GM13977 (cell line): Measurements from ENCODE around the gene KRT28.
"Not testable (repeated sequence)": the region's sequence is repeated elsewhere in the genome, so short reads cannot be mapped to it uniquely, and the experiment has no call there.

Experiments used
- DNase-seq: peaks from one replicate; pipeline ENCODE4 v3.0.0; 2012; ENCODE audit warnings: low spot score
- in situ Hi-C: fragments of 300-500 bp; cut with MboI; formaldehyde crosslinking; loops from one replicate; pipeline ENCODE4 v1.12.0; 2022; ENCODE audit warnings: low sequenced_read_pairs, low pct_unique_long_range_greater_than_20kb, mixed read lengths, inconsistent platforms; ENCODE audit not compliant: unreplicated experiment
- TF ChIP-seq, protein P1 (sequence below): IDR thresholded peaks from 2 replicates; pipeline ENCODE4 v1.5.1; 2012; ENCODE audit warnings: mild to moderate bottlenecking, control low read depth; ENCODE audit not compliant: insufficient read depth; ENCODE audit errors: extremely low read depth, missing control alignments

The KRT28 gene

DNA sequence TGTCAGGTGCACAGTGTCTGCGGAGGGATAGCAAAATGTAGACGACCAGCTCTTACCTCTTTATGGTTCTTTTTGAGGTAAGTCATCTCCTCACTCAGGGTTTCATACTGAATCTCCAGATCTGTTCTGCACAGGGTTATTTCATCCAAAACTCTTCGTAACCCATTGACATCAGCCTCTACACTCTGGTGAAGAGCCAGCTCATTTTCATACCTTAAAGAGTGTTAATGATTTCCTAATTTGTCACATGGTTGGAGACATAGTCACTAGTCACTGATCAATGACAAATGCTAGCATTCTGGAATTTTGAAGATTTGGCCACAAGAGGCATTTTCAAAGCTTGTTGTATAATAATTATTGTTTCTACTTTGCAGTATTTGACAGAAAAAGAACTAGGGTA, 46.0 kb downstream of the KRT28 start:
- TF ChIP-seq, protein P1, sequence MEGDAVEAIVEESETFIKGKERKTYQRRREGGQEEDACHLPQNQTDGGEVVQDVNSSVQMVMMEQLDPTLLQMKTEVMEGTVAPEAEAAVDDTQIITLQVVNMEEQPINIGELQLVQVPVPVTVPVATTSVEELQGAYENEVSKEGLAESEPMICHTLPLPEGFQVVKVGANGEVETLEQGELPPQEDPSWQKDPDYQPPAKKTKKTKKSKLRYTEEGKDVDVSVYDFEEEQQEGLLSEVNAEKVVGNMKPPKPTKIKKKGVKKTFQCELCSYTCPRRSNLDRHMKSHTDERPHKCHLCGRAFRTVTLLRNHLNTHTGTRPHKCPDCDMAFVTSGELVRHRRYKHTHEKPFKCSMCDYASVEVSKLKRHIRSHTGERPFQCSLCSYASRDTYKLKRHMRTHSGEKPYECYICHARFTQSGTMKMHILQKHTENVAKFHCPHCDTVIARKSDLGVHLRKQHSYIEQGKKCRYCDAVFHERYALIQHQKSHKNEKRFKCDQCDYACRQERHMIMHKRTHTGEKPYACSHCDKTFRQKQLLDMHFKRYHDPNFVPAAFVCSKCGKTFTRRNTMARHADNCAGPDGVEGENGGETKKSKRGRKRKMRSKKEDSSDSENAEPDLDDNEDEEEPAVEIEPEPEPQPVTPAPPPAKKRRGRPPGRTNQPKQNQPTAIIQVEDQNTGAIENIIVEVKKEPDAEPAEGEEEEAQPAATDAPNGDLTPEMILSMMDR = no peak
- in situ Hi-C loops = no loop called here
- no peak for DNase-seq

DNA sequence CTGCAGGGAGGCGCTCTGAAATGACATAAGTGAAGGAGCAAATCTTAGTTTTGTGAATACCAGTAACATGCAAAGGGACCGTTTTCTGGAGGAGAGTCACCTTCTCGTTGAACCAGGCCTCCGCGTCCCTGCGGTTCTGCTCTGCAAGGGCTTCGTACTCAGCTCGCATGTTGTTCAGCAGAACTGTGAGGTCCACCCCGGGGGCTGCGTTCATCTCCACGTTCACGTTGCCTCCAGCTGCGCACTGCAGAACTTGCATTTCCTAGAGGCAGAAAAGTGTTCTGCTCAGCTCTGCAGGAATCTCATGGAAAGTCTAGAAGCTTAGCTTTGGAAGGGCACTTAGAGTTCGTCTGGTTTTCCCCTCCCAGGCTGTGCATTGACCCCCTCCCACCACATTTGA, 48.7 kb downstream of the KRT28 start:
- TF ChIP-seq, protein P1 = no peak
- in situ Hi-C loops = no loop called here
- no peak for DNase-seq

DNA sequence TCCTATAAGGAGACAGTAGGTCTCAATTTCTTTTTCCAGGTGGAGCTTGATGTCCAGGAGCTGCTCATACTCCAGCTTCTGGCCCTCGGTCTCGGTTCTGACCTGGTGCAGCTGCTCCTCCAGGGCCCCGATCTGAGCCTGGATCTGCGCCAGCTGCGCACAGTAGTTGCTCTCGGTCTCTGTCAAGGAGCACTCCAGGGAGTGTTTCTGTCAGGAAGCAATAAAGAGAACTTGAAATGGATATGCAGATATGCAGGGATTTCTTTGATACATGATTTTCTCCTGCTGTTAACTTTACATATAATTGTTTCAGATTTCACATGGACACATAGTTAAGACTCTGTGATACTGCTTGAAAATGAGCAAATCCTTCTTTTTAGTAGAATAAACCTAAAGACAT, 49.4 kb downstream of the KRT28 start:
- no peak for DNase-seq
- TF ChIP-seq, protein P1 = no peak
- in situ Hi-C loops = no loop called here

DNA sequence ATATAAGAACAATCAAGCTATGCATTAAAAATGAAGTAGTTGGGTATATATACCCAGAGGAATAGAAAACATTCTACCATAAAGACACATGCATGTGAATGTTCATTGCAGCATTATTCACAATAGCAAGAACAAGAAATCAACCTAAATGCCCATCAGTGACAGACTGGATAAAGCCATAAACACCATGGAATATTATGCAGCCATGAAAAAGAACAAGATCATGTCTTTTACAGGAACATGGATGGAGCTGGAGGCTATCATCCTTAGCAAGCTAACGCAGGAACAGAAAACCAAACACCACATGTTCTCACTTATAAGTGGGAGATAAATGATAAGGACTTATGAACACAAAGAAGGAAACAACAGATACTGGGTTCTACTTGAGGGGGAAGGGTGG, 51.1 kb downstream of the KRT28 start:
- DNase-seq, in situ Hi-C loops: not testable (repeated sequence)
